ENCODE measurements around the gene PRXL2A. TPM values are rescaled to one million over a fixed set of nuclear protein-coding genes. Genes with fewer than 3 reads are reported as not detected.

The PRXL2A gene
- total and polyA plus RNA-seq, 3 donors from 2014 or later, result 102 to 106 (median 104) TPM

DNA sequence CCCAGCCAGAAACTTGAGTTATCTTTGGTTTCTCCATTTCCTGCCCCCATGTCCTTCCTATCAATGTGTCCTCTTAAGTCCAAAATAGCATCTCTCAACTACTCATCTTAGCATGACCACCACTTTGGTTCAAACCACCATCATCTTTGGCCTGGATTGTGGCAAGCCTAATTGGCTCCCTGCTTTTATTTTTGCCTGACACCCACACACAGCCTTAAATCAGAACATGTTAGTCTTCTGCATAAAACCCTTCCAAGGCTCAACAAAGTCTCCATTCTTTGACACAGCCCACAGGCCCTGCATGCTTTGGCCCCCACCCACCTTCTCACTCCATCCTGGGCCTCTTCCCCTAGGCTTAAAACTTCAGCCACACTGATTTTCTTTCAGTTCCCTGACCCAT lies 43.7 kb downstream of the PRXL2A start:
- intact Hi-C loops (cut with DNase I; ENCODE audit: low total_unique reads), result loop anchor here (5.0 kb wide), 1 partner anchor 50 kb away; no protein-coding TSS in a partner anchor
- no peaks in the 10 kb centered on the region for H3K27me3 ChIP-seq
- H3K4me3 ChIP-seq, result no peak overlapping the region
- no peak for DNase-seq
- TF ChIP-seq, protein P1, sequence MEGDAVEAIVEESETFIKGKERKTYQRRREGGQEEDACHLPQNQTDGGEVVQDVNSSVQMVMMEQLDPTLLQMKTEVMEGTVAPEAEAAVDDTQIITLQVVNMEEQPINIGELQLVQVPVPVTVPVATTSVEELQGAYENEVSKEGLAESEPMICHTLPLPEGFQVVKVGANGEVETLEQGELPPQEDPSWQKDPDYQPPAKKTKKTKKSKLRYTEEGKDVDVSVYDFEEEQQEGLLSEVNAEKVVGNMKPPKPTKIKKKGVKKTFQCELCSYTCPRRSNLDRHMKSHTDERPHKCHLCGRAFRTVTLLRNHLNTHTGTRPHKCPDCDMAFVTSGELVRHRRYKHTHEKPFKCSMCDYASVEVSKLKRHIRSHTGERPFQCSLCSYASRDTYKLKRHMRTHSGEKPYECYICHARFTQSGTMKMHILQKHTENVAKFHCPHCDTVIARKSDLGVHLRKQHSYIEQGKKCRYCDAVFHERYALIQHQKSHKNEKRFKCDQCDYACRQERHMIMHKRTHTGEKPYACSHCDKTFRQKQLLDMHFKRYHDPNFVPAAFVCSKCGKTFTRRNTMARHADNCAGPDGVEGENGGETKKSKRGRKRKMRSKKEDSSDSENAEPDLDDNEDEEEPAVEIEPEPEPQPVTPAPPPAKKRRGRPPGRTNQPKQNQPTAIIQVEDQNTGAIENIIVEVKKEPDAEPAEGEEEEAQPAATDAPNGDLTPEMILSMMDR (IDR thresholded peaks at IDR 0.05), result no peak
- no peak for TF ChIP-seq POLR2A (IDR thresholded peaks at IDR 0.05)
- peaks cover 24% of the 10 kb centered on the region for H3K4me1 ChIP-seq
- H3K27ac ChIP-seq, result no peak overlapping the region
- H3K36me3 ChIP-seq (ENCODE audit: low read depth, missing control alignments), result no peaks in the 10 kb centered on the region
- no peaks in the 10 kb centered on the region for H3K9me3 ChIP-seq

DNA sequence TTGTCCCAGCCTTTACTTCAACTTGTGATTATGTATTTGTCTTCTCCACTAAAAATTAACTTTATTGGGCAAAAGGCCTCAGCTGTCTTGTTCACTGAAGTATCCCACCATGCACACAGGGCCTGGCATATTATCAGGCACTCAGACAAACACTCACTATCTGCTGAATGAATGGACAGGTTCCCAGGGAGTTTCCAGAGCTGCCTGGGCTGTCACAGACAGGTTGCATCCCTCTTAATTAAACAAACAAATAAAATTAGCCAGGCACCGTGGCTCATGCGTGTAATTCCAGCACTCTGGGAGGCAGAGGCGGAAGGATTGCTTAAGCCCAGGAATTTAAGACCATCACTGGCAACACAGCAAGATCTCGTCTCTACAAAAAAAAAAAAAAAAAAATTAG lies 44.3 kb downstream of the PRXL2A start:
- intact Hi-C loops (cut with DNase I; ENCODE audit: low total_unique reads), result loop anchor here (5.0 kb wide), 1 partner anchor 50 kb away; no protein-coding TSS in a partner anchor
- no peak overlapping the region for H3K4me3 ChIP-seq
- WGBS, 2 donors, result 51 to 75% methylated on average over 4 of the region's 4 CpGs

DNA sequence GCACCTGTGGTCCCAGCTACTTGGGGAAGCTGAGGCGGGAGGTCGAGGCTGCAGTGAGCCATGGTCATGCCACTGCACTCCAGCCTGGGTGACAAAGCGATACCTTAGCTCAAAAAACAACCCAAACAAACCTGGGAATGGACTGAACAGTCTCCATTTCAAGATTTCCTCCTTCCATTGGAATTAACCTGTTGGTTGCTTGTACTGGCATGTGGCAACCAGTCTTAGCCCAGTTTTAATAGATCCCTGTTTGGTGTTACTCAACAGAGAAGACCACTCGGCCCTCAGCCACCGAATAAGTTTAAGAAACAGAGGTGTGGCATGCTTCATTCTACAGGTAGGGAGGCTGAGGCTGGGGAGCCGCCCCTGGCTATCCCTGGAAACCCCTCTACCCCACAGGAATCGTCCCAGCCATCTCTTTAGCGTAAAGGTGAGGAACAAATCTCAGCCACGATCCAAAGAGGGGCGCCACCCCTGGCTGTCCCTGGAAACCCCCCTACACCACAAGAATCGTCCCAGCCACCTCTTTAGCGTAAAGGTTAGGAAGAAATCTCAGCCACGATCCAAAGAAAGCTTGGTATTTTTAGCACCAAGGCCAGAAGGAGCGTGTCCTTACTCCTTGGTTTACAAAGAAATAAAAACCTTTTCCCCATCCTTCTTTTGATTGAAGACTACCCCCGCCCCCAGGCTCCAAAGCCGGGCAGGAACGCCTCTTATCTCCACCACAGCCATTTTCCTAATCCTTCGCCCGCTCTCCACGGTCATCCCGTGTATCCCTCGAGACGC lies 44.9 kb downstream of the PRXL2A start:
- intact Hi-C loops (cut with DNase I; ENCODE audit: low total_unique reads), result loop anchor here (5.0 kb wide), 1 partner anchor 49 kb away; no protein-coding TSS in a partner anchor
- Histone ChIP-seq H3K27me3 (no peaks in the 10 kb centered on the region), H3K9me3 (no peaks in the 10 kb centered on the region), H3K27ac (peak overlapping the region; percentile 88 to 98), H3K4me1 (peaks cover 33% of the 10 kb centered on the region), H3K4me3 (peak overlapping the region; percentile 62 to 92), H3K36me3 (ENCODE audit: low read depth, missing control alignments) (no peaks in the 10 kb centered on the region)
- TF ChIP-seq POLR2A (IDR thresholded peaks at IDR 0.05), result no peak
- TF ChIP-seq, protein P1 (IDR thresholded peaks at IDR 0.05), result no peak
- DNase-seq, result no peak
- 16 to 23% methylated on average over 23 of the region's 23 CpGs for WGBS, 2 donors

More for the DNA sequence above, 44.3 kb downstream of the PRXL2A start:
- no peaks in the 10 kb centered on the region for H3K36me3 ChIP-seq (ENCODE audit: low read depth, missing control alignments)
- H3K4me1 ChIP-seq, result peaks cover 27% of the 10 kb centered on the region
- no peak overlapping the region for H3K27ac ChIP-seq
- H3K9me3 ChIP-seq, result no peaks in the 10 kb centered on the region
- no peak for TF ChIP-seq POLR2A (IDR thresholded peaks at IDR 0.05)
- TF ChIP-seq, protein P1 (IDR thresholded peaks at IDR 0.05), result no peak
- no peaks in the 10 kb centered on the region for H3K27me3 ChIP-seq
- DNase-seq, result no peak

DNA sequence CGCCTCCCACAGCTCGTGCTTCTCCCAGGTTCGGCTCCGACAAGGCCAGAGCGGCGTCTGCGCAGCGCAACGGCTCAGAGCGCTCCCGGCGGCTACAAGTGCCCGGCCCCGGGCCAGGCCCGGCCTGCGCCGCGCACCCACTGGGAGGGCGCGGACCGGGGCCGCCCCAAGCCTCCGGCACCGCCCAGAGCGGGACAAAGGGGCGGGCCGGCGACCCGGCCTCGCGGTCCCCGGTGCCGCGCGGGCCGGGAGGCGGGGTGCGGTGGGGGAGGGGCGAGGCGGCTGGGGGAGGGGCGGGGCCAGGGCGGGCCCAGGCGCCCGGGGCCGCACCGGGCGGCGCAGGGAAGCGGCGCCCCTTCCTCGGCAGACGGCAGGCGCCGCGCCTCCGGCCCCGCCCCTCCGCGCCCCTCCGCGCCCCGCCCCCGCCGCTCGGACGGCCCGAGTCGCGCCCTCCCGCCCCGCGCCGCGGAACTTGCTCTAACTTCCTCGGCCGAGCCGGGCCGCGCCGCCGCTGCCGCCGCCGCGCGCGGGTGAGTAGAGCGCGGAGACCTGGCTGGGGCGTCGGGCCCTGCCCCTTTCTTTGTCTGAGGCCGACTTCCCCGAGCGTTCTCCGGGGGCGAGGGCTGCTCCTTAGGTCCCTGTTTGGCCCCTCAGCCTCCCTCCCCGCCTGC lies 45.6 kb downstream of the PRXL2A start, which contains the start of gene TSPAN14:
Gene TSPAN14 (plus strand): TSS at position 469 of the 671 bp plus-strand sequence. CDS start 34,924 bp downstream, outside the sequence.
- intact Hi-C loops (cut with DNase I; ENCODE audit: low total_unique reads), result loop anchor here (5.0 kb wide), 1 partner anchor 48 kb away; no protein-coding TSS in a partner anchor
- TF ChIP-seq, protein P1 (IDR thresholded peaks at IDR 0.05), result no peak
- peak; percentile 6 for TF ChIP-seq POLR2A (IDR thresholded peaks at IDR 0.05)
- H3K4me1 ChIP-seq, result peaks cover 36% of the 10 kb centered on the region

More for the DNA sequence above, 45.6 kb downstream of the PRXL2A start, which contains the start of gene TSPAN14:
- H3K27me3 ChIP-seq, result no peaks in the 10 kb centered on the region
- H3K9me3 ChIP-seq, result no peaks in the 10 kb centered on the region
- H3K4me3 ChIP-seq, result peak within 1 kb of the TSS; percentile 82 to 92
- DNase-seq, result peak; percentile 86
- WGBS, 2 donors, result 0 to 1% methylated on average over 8 to 43 of the region's 97 CpGs
- H3K36me3 ChIP-seq (ENCODE audit: low read depth, missing control alignments), result no peaks in the 10 kb centered on the region
- peak within 1 kb of the TSS; percentile 97 to 98 for H3K27ac ChIP-seq
